ENCODE measurements around the gene ADRA2B.
"Not testable (repeated sequence)": the region's sequence is repeated elsewhere in the genome, so short reads cannot be mapped to it uniquely, and the experiment has no call there.

The ADRA2B gene

GRCh38 chr2:96116424-96116878 lies at the start of gene ADRA2B:
TSS of gene ADRA2B (minus strand) at chr2:96116571. CDS start at chr2:96116149, 422 bp downstream.
- in situ Hi-C loops (cut with MboI; ENCODE audit: low sequenced_read_pairs) = loop anchor here (25.0 kb wide), 1 partner anchor 104 kb away; no protein-coding TSS in a partner anchor

DNA sequence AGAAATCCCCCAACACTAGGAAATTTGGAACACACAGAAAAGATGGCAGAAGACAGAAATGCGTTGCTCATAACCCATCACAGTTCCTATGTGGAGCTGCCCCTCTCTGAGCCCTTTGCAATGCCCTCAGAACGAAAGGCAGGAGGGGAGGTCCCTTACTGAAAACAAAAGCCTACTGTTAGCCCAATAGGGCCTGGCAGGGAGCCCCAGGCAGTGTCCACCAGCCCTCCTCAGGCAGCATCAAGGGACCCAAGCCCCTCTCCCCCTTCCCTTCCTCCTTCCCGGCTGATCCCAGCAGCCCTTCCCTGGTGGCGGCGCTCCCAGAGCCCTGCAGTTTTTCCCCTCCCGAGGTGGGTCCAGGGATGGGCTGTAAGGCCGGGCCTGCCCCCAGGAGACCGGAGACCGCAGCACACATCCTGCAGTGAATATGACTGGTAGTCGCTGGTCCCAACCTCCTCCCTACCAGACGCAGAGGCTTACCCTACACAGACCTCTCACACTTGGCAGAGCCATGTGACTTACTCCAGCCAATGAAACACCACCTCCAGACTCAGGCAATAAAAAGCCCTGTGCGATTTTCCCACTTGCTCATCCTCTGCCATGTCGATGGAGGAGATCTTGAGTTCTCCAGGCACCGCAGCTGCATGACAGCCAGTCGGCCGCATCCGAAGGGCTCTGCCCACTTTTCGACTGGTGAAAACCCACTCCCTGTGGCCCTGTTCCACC lies 48.3 kb upstream of the ADRA2B start:
- in situ Hi-C loops (cut with MboI; ENCODE audit: low sequenced_read_pairs) = no loop called here

DNA sequence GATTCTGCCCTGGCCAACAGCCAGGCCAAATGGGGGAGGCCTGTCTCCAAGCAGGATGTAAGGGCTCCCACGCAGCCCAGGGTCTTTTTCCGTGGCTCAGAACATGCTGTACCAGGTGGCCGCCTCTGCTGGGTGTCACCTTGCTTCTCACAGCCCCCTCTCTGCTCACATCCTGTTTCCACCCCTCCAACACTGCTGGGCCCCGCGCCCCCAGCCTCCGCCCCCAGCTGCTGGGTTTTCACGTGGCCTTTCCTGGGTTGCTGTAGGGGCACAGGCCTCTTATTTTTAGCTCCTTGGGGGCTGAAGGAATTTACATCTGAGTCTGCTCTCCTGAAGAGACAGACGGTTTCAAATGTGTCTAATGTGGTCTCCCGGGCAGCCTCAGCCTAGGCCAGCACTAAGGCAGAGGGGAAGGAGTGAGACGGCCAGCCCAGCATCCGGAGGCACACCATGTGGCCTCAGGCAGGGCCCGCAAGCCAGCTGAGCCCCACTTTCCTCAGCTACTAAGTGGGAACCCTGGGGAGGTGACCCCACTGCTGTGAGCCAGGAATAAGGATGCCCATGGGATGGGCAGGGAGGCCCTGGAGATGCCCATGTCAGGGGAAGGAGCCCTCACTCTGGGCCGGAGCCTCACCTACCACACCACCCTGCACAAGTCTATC lies 47.5 kb upstream of the ADRA2B start:
- in situ Hi-C loops (cut with MboI; ENCODE audit: low sequenced_read_pairs) = no loop called here

- in situ Hi-C loops (cut with MboI; ENCODE audit: low sequenced_read_pairs) = no loop called here
Observed at GRCh38 chr2:96163415-96163767, 47.0 kb upstream of the ADRA2B start.

- in situ Hi-C loops (cut with MboI; ENCODE audit: low sequenced_read_pairs) = no loop called here
Observed at GRCh38 chr2:96161898-96162297, 45.5 kb upstream of the ADRA2B start.

GRCh38 chr2:96160366-96160765 lies 44.0 kb upstream of the ADRA2B start:
- in situ Hi-C loops (cut with MboI; ENCODE audit: low sequenced_read_pairs) = not testable (repeated sequence)

- in situ Hi-C loops (cut with MboI; ENCODE audit: low sequenced_read_pairs) = no loop called here
Observed at GRCh38 chr2:96159084-96159830, 42.9 kb upstream of the ADRA2B start.

- in situ Hi-C loops (cut with MboI; ENCODE audit: low sequenced_read_pairs) = no loop called here
Observed at GRCh38 chr2:96158554-96158940, 42.2 kb upstream of the ADRA2B start.

GRCh38 chr2:96157649-96158553 lies 41.5 kb upstream of the ADRA2B start:
- in situ Hi-C loops (cut with MboI; ENCODE audit: low sequenced_read_pairs) = no loop called here

- in situ Hi-C loops (cut with MboI; ENCODE audit: low sequenced_read_pairs) = no loop called here
Observed at GRCh38 chr2:96156926-96157648, 40.7 kb upstream of the ADRA2B start.

- in situ Hi-C loops (cut with MboI; ENCODE audit: low sequenced_read_pairs) = no loop called here
Observed at GRCh38 chr2:96156011-96156820, 39.8 kb upstream of the ADRA2B start.

DNA sequence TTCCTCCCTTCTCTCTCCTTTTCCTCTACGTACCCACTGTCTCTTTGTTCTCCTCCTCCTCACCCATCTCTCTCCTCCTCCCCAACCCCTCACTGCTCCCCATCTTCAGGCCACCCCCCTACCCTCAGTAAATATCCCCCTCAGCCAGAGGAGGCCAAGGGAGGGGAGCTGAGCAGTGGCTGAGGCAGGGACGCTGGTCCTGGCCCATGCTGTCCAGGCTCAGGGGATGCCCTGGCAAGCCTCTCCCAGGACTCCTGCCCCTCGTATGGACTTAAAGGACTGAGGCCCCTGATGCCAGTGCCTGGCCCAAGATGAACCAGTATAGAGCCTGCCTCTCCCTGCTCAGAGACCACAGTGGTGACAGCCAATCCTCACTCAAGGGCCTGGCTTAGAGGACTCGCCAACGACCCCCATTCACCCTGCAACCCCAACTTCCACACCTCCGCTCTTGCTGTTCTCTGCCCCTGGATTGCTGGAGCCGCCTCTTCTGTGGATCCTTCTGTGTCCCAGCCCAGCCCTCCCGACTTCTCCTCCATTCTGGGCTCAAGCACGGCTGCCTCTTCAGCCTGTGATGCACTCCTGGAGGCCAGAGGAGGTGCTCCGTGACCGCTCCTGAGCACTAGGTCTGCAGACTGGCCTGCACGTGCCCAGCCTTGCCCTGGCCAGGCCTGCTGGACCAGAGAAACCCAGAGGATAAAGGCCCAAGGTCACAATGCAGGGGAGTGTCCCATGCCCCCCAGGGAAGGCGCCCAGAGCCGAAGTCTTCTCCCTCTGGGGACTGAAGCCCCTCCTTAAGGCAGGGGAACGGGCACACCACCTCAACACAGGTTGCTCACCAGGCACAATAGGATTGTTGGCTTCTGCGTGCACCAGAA lies 38.4 kb upstream of the ADRA2B start:
- in situ Hi-C loops (cut with MboI; ENCODE audit: low sequenced_read_pairs) = no loop called here

GRCh38 chr2:96153991-96154431 lies 37.6 kb upstream of the ADRA2B start:
- in situ Hi-C loops (cut with MboI; ENCODE audit: low sequenced_read_pairs) = no loop called here

DNA sequence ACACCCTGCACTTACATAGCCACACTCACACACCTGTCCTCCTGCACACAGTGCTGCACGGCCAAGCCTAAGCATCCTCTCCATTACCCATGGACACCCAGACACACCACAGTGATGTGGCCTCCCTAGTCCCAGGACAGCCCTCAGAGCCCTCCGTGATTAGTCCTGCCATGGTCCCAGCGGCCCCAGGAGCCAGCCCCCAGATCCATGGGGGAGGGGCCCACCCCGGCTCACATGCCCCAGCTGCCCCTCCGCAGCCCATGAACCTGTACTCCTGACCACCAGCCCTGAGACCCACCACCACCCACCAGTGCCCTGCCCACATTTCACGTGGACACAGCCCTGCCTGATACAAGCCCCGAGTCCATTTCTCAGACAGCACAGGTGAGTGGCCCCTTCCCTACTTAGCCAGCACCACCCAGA lies 36.9 kb upstream of the ADRA2B start:
- in situ Hi-C loops (cut with MboI; ENCODE audit: low sequenced_read_pairs) = no loop called here

GRCh38 chr2:96152304-96153161 lies 36.2 kb upstream of the ADRA2B start:
- in situ Hi-C loops (cut with MboI; ENCODE audit: low sequenced_read_pairs) = no loop called here

GRCh38 chr2:96151595-96152303 lies 35.4 kb upstream of the ADRA2B start:
- in situ Hi-C loops (cut with MboI; ENCODE audit: low sequenced_read_pairs) = no loop called here
